Brain microvascular endothelial cell (primary cell): ENCODE data around the gene CYP4Z1.
"Not testable (repeated sequence)": the region's sequence is repeated elsewhere in the genome, so short reads cannot be mapped to it uniquely, and the experiment has no call there.

Experiments used
- DNase-seq: peaks from one replicate; pipeline ENCODE4 v3.0.0-alpha.2; 2020
- H3K27ac ChIP-seq: fragments of 250-450 bp; sonication (Bioruptor Pico); 2 replicates; pipeline ENCODE4 v1.5.1; 2020; ENCODE audit warnings: mild to moderate bottlenecking, moderate library complexity
- H3K27me3 ChIP-seq: fragments of 250-450 bp; sonication (Bioruptor Pico); replicated peaks from 2 replicates; pipeline ENCODE4 v1.5.1; 2020; ENCODE audit warnings: mild to moderate bottlenecking
- H3K36me3 ChIP-seq: fragments of 250-450 bp; sonication (Bioruptor Pico); replicated peaks from 2 replicates; pipeline ENCODE4 v1.5.1; 2020; ENCODE audit warnings: mild to moderate bottlenecking
- H3K4me3 ChIP-seq: 2 replicates; pipeline ENCODE4 v1.5.1; 2011; ENCODE audit warnings: low read depth, mild to moderate bottlenecking, control low read depth, low read length, moderate library complexity
- in situ Hi-C: cut with HindIII; loops from 2 replicates; pipeline ENCODE4 v1.10.0; 2017; ENCODE audit warnings: low sequenced_read_pairs, low pct_ligation_motif_present
- TF ChIP-seq, protein P1 (sequence below): IDR thresholded peaks from 2 replicates; pipeline ENCODE4 v1.5.1; 2011; ENCODE audit warnings: low read depth, mild to moderate bottlenecking, moderate library complexity, low read length, control low read depth, inconsistent platforms; ENCODE audit errors: missing control alignments

Gene CYP4Z1

DNA sequence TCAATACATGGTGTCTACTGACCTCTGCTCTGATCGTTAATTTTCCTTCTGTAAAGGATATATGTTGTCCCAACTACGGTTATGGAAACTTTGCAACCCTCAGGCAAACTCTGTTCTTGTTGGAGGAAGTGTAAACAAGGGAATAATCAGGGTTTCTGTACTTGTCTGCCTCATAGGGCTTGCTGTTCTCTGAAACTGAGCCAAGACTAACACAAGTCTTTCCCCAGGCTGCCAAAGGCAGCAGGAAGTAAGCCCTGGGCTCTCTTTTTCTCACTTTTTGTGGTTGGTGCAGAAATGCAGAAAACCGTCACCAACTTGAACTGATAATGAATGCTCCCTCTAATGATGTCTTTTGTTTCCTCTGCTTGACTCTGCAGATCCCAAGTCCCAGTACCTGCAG, 36.0 kb upstream of the CYP4Z1 start:
- in situ Hi-C loops = no loop called here
- no peaks in the 10 kb centered on the region for H3K36me3 ChIP-seq
- H3K4me3 ChIP-seq = no peak overlapping the region
- H3K27ac ChIP-seq = no peak overlapping the region
- TF ChIP-seq, protein P1, sequence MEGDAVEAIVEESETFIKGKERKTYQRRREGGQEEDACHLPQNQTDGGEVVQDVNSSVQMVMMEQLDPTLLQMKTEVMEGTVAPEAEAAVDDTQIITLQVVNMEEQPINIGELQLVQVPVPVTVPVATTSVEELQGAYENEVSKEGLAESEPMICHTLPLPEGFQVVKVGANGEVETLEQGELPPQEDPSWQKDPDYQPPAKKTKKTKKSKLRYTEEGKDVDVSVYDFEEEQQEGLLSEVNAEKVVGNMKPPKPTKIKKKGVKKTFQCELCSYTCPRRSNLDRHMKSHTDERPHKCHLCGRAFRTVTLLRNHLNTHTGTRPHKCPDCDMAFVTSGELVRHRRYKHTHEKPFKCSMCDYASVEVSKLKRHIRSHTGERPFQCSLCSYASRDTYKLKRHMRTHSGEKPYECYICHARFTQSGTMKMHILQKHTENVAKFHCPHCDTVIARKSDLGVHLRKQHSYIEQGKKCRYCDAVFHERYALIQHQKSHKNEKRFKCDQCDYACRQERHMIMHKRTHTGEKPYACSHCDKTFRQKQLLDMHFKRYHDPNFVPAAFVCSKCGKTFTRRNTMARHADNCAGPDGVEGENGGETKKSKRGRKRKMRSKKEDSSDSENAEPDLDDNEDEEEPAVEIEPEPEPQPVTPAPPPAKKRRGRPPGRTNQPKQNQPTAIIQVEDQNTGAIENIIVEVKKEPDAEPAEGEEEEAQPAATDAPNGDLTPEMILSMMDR = no peak
- H3K27me3 ChIP-seq = no peaks in the 10 kb centered on the region
- DNase-seq = peak; percentile 52

DNA sequence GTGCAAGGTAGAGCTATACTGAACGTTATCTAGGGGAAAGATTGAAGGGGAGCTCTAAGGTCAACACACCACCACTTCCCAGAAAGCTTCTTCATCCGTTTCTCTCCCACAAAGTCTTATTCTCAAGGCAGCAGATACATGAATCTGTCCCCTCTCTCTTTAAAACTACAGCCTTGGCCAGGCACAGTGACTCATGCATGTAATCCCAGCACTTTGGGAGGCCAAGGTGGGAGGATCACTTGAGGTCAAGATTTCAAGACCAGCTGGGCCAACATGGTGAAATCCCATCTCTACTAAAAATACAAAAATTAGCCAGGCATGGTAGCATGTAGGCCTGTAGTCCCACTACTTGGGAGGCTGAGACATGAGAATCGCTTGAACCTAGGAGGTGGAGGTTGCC, 35.4 kb upstream of the CYP4Z1 start:
- DNase-seq = no peak
- in situ Hi-C loops = no loop called here
- no peaks in the 10 kb centered on the region for H3K27me3 ChIP-seq
- no peak overlapping the region for H3K4me3 ChIP-seq
- TF ChIP-seq, protein P1 = no peak
- H3K27ac ChIP-seq = no peak overlapping the region
- H3K36me3 ChIP-seq = no peaks in the 10 kb centered on the region

DNA sequence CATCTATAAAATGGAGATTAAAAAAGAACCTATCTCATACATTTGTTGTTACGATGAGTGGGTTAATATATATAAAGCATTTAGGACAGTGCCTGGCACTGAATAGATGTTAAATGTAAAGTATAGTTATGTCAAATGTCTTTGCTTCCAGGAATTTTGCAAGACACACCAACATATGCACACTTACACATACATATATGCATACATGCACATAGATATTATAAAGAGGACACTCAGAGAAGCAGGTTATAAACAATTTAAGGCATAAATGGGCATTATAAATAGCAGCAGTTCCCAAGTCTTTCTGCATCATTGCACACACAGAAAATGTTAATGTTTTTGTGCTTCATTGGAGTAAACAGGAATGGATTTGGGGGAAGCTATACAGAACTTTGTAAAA, 30.3 kb upstream of the CYP4Z1 start:
- DNase-seq = no peak
- H3K4me3 ChIP-seq = no peak overlapping the region
- TF ChIP-seq, protein P1 = no peak
- no peaks in the 10 kb centered on the region for H3K36me3 ChIP-seq
- in situ Hi-C loops = no loop called here
- no peak overlapping the region for H3K27ac ChIP-seq
- H3K27me3 ChIP-seq = no peaks in the 10 kb centered on the region

DNA sequence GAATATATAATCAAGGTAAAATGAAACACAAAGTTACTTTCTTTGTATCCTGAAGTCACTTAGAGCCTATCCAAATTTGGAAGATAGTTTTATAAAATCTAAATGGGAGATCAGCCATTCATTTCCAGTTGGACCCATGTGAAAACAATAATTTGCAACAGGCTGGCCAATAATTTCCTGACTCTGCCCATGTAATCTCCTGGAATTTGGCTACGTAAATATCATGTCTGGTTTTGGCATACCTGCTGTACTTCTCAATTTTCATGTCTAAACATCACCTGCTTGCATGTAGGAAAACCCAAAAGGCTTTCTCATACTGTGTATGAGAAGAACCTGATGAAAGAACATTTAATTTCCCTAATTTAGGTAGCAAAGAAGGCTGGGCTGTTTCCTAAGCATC, 7.7 kb upstream of the CYP4Z1 start:
- H3K4me3 ChIP-seq = no peak overlapping the region
- in situ Hi-C loops = no loop called here
- TF ChIP-seq, protein P1 = no peak

DNA sequence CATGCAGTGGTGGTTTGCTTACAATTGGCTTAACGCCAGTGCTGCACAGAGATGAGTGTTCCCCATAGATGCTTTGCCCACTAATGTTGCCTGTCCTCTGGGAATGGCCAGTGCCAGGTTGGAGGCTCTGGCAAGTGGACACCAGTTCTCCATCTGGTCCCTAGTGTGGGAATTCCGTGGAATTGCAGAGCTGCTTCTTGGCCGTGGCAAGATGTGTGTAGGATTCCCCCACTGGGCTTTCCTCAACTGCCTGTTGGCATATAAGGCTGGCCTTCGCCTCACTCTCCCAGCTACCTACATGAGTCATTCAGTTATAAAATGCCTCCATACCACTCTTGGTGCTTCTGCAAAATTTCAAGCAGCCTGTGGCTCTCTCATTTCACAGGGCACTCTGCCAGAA, 2.0 kb downstream of the CYP4Z1 start:
- H3K4me3 ChIP-seq, in situ Hi-C loops, H3K36me3 ChIP-seq, H3K27me3 ChIP-seq, DNase-seq, H3K27ac ChIP-seq: not testable (repeated sequence)

More for the DNA sequence above, 7.7 kb upstream of the CYP4Z1 start:
- no peak for DNase-seq
- Histone ChIP-seq H3K27me3 (no peaks in the 10 kb centered on the region), H3K27ac (no peak overlapping the region), H3K36me3 (no peaks in the 10 kb centered on the region)

DNA sequence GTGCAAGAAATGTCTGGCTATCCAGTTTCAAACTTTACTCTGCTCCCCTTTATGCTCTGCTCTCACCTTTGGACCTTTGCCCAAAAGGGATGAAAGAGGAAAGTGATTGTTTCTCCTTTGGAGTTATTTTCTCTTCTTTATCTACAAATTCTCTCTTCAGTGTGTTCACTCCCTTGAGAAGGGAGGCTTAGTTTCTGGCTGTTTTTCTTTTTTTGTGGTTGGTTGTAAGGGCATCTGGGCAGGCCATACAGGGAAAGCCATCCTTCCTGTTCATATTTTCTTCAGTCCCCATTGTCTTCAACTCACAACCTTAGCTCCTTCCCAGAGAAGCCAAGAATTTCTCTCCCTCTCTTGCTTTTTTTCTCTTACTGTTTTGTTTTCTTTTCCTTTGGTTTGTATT, 2.5 kb downstream of the CYP4Z1 start:
- H3K27ac ChIP-seq, H3K36me3 ChIP-seq, H3K27me3 ChIP-seq, DNase-seq, in situ Hi-C loops, H3K4me3 ChIP-seq: not testable (repeated sequence)

DNA sequence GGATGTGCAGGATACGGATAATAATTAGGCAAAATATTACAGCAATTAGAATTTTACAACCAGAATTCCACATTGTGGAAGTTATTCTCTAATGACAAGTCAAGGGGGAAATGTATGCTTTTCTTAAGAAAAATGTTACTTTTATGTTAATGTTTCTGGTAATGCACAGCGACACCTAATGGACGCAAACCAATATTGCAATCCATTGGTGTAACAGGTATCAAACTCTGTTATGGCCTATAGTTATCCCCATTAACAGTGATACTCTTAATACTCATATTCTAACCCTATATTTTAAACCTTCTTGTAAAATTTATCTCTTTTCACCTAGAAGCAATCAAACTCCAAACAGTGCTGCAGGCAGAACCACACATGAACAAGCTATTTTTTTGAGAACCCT, 22.3 kb downstream of the CYP4Z1 start:
- DNase-seq = peak; percentile 48
- H3K27ac ChIP-seq, H3K36me3 ChIP-seq, H3K4me3 ChIP-seq, H3K27me3 ChIP-seq, in situ Hi-C loops: not testable (repeated sequence)

DNA sequence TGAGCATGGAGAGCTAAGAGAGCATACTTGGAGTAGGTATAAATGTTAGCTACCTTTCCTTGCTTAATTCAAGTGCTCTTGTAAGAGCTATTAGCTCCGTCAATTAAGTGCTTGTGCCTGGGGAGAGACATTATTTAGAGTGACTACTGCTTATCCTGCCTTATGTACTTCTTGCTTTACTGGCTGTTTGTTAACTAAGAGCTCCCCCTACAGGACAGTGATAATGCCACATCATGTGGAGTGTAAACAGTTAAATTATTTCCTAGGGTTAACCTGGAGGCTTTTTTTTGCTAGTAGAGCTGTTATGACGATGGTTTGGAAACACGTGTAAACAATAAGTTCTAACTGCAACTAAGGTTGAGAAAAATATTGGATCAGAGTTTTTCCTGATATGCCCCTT, 24.4 kb downstream of the CYP4Z1 start:
- not testable (repeated sequence) for DNase-seq

More for the DNA sequence above, 24.4 kb downstream of the CYP4Z1 start:
- H3K36me3 ChIP-seq, in situ Hi-C loops, H3K27me3 ChIP-seq, H3K27ac ChIP-seq, H3K4me3 ChIP-seq: not testable (repeated sequence)
